Measurements from ENCODE around the gene TRIM26. TPM values are rescaled to one million over a fixed set of nuclear protein-coding genes. Genes with fewer than 3 reads are reported as not detected.

TRIM26 gene
- total and polyA plus RNA-seq, 2 of the 13 experiments (the other 11 are each of a cell fraction or from before 2014, with no cell fraction given), result 27.1 to 38.7 TPM

- TF ChIP-seq, protein P1, sequence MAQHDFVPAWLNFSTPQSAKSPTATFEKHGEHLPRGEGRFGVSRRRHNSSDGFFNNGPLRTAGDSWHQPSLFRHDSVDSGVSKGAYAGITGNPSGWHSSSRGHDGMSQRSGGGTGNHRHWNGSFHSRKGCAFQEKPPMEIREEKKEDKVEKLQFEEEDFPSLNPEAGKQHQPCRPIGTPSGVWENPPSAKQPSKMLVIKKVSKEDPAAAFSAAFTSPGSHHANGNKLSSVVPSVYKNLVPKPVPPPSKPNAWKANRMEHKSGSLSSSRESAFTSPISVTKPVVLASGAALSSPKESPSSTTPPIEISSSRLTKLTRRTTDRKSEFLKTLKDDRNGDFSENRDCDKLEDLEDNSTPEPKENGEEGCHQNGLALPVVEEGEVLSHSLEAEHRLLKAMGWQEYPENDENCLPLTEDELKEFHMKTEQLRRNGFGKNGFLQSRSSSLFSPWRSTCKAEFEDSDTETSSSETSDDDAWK (CRISPR knock-in tag; IDR thresholded peaks at IDR 0.05), result no peak
- TF ChIP-seq MIER2 (CRISPR knock-in tag; IDR thresholded peaks at IDR 0.05) (peak; percentile 59; the same call in 1 of the 2 replicates), ZNF121 (CRISPR knock-in tag; IDR thresholded peaks at IDR 0.05) (no peak), ZNF777 (CRISPR knock-in tag; IDR thresholded peaks at IDR 0.05) (peak; percentile 88), CAMTA2 (CRISPR knock-in tag; IDR thresholded peaks at IDR 0.05; ENCODE audit: borderline replicate concordance) (peak; percentile 94; the same call in 1 of the 2 replicates), ZNF33A (CRISPR knock-in tag; IDR thresholded peaks at IDR 0.05; ENCODE audit: borderline replicate concordance) (no peak), KDM6A (CRISPR knock-in tag; IDR thresholded peaks at IDR 0.05; ENCODE audit: low read depth) (no peak), ZNF7 (CRISPR knock-in tag; IDR thresholded peaks at IDR 0.05) (no peak), ZNF17 (CRISPR knock-in tag; IDR thresholded peaks at IDR 0.05) (no peak; the same call in 1 of the 2 replicates), TBX2 (CRISPR knock-in tag; IDR thresholded peaks at IDR 0.05; ENCODE audit: borderline replicate concordance) (peak; percentile 89), ZNF562 (CRISPR knock-in tag; IDR thresholded peaks at IDR 0.05; ENCODE audit: borderline replicate concordance) (no peak), SP2 (CRISPR knock-in tag; IDR thresholded peaks at IDR 0.05) (peak; percentile 57), ZKSCAN1 (IDR thresholded peaks at IDR 0.05; ENCODE audit: low read length) (0 out of 2 replicates have a peak, but pooled peaks have one; percentile 21), ZNF160 (CRISPR knock-in tag; IDR thresholded peaks at IDR 0.05) (peak; percentile 93), POLR2AphosphoS2 (IDR thresholded peaks at IDR 0.05; ENCODE audit: low read depth, low read length) (no peak), MBD4 (IDR thresholded peaks at IDR 0.05; ENCODE audit: borderline replicate concordance, low read length) (no peak), ZNF331 (CRISPR knock-in tag; IDR thresholded peaks at IDR 0.05) (peak; percentile 80; the same call in 1 of the 2 replicates), ZNF264 (CRISPR knock-in tag; IDR thresholded peaks at IDR 0.05) (peak; percentile 96), ARNT (IDR thresholded peaks at IDR 0.05) (no peak), RBM22 (optimal IDR thresholded peaks at IDR 0.05; ENCODE audit: low read length) (peak; percentile 49)
- TF ChIP-seq, protein P2, sequence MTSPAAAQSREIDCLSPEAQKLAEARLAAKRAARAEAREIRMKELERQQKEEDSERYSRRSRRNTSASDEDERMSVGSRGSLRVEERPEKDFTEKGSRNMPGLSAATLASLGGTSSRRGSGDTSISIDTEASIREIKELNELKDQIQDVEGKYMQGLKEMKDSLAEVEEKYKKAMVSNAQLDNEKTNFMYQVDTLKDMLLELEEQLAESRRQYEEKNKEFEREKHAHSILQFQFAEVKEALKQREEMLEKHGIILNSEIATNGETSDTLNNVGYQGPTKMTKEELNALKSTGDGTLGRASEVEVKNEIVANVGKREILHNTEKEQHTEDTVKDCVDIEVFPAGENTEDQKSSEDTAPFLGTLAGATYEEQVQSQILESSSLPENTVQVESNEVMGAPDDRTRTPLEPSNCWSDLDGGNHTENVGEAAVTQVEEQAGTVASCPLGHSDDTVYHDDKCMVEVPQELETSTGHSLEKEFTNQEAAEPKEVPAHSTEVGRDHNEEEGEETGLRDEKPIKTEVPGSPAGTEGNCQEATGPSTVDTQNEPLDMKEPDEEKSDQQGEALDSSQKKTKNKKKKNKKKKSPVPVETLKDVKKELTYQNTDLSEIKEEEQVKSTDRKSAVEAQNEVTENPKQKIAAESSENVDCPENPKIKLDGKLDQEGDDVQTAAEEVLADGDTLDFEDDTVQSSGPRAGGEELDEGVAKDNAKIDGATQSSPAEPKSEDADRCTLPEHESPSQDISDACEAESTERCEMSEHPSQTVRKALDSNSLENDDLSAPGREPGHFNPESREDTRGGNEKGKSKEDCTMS (CRISPR knock-in tag; conservative IDR thresholded peaks at IDR 0.05), result no peak
- TF ChIP-seq, protein P3, sequence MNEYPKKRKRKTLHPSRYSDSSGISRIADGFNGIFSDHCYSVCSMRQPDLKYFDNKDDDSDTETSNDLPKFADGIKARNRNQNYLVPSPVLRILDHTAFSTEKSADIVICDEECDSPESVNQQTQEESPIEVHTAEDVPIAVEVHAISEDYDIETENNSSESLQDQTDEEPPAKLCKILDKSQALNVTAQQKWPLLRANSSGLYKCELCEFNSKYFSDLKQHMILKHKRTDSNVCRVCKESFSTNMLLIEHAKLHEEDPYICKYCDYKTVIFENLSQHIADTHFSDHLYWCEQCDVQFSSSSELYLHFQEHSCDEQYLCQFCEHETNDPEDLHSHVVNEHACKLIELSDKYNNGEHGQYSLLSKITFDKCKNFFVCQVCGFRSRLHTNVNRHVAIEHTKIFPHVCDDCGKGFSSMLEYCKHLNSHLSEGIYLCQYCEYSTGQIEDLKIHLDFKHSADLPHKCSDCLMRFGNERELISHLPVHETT (CRISPR knock-in tag; conservative IDR thresholded peaks at IDR 0.05), result peak; percentile 74; the same call in 1 of the 2 replicates
- TF ChIP-seq, protein P4, sequence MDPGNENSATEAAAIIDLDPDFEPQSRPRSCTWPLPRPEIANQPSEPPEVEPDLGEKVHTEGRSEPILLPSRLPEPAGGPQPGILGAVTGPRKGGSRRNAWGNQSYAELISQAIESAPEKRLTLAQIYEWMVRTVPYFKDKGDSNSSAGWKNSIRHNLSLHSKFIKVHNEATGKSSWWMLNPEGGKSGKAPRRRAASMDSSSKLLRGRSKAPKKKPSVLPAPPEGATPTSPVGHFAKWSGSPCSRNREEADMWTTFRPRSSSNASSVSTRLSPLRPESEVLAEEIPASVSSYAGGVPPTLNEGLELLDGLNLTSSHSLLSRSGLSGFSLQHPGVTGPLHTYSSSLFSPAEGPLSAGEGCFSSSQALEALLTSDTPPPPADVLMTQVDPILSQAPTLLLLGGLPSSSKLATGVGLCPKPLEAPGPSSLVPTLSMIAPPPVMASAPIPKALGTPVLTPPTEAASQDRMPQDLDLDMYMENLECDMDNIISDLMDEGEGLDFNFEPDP (CRISPR knock-in tag; conservative IDR thresholded peaks at IDR 0.05), result no peak
Measured at GRCh38 chr6:30213957-30214656, 901 bp upstream of the TRIM26 start (continued).
